Measurements from ENCODE around the gene PCDHGB6. TPM values are rescaled to one million over a fixed set of nuclear protein-coding genes. Genes with fewer than 3 reads are reported as not detected.

PCDHGB6 gene
- total and polyA plus RNA-seq, 2 donors (not counting 3 experiments of a cell fraction or from before 2014, with no cell fraction given) = 2.3 to 4.8 TPM

GRCh38 chr5:141366016-141366896, 41.6 kb upstream of the PCDHGB6 start:
- Histone ChIP-seq H2AFZ (ENCODE audit: low read depth, low read length) (no peak overlapping the region), H3K4me3 (replicated peaks in 1 of 3; ENCODE audit: insufficient read depth in 1 of 3, low read depth in 1 of 3, low read length in 3 of 3) (no peak overlapping the region), H3K27me3 (ENCODE audit: control insufficient read depth in 2 of 2, insufficient read depth in 2 of 2, low read length in 2 of 2) (peaks cover 52 to 90% of the 10 kb centered on the region in 2 experiments), H3K9ac (replicated peaks; ENCODE audit: extremely low read depth, insufficient read depth, low read length) (no peak overlapping the region), H3K4me1 (ENCODE audit: control insufficient read depth, extremely low read depth, insufficient read depth, low read length) (no peaks in the 10 kb centered on the region), H3K4me2 (ENCODE audit: insufficient read depth, low read length) (no peak overlapping the region), H3K27ac (ENCODE audit: insufficient read depth, low read depth, low read length) (no peak overlapping the region), H3K36me3 (ENCODE audit: control insufficient read depth in 2 of 2, extremely low read depth in 1 of 2, insufficient read depth in 2 of 2, low read length in 2 of 2) (no peaks in the 10 kb centered on the region), H3K9me3 (replicated peaks; ENCODE audit: control insufficient read depth, insufficient read depth, low read length) (peaks cover 2% of the 10 kb centered on the region), H4K20me1 (replicated peaks; ENCODE audit: control insufficient read depth, extremely low read depth, insufficient read depth, low read length) (no peaks in the 10 kb centered on the region), H3K9me1 (replicated peaks; ENCODE audit: control insufficient read depth, extremely low read depth, insufficient read depth, low read length) (no peaks in the 10 kb centered on the region), H3K79me2 (ENCODE audit: control insufficient read depth, insufficient read depth, low read length) (no peaks in the 10 kb centered on the region)
- FAIRE-seq (no peak), DNase-seq (ENCODE audit: low read depth, low spot score) (no peak)
- dilution Hi-C loops (cut with MboI; ENCODE audit: extremely low pct_ligation_motif_present, low sequenced_read_pairs) (no loop called here), intact Hi-C loops (cut with micrococcal nuclease) (no loop called here)
- no TSS peak for BruUV-seq (replicated peaks)
- ChIA-PET CTCF (interaction anchor here (0.8 to 1.3 kb wide), 2 partner anchors 22 to 36 kb away, joined by 3 read pairs; partner anchors contain the start of genes PCDHGA1 and PCDHGA3), POLR2A (no interaction called here)
- TF ChIP-seq MAX (IDR thresholded peaks at IDR 0.05; ENCODE audit: insufficient read depth, insufficient read length) (no peak), EZH2 (IDR thresholded peaks at IDR 0.05; ENCODE audit: borderline replicate concordance, low read depth, low read length, severe bottlenecking) (peak; percentile 39)

DNA sequence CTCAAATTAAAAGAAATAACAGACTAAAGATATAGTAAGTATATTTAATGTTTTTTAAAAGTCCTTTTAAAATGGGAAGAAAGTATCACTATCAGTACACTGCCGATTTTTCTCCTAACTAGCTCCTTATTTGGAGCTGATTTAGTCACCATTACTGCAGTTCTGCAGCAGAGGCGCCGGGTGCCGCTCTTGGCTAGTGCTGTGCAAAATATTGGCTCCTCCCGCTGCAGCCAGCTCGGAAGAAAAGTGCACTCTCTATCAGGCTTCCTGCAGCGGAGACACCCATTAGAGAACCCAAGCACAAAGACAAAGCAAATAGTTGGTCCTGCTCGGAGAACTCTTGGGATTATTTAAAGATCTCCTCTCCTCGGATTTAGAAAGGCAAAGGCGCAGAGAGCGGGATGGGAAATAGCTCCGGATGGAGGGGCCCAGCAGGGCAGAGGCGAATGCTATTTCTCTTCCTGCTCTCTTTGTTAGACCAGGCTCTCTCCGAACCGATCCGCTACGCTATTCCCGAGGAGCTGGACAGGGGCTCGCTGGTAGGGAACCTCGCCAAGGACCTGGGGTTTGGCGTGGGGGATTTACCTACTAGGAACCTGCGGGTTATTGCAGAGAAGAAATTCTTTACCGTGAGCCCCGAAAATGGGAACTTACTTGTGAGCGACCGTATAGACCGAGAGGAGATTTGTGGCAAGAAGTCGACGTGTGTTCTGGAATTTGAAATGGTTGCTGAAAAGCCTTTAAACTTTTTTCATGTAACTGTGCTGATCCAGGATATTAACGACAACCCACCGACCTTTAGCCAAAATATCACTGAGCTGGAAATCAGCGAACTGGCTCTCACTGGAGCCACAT, 37.6 kb upstream of the PCDHGB6 start, which contains the start of gene PCDHGB3:
Gene PCDHGB3 (plus strand): TSS at position 249 of the 855 bp plus-strand sequence. CDS start 153 bp downstream, at position 402.
- ChIA-PET POLR2A (no interaction called here), CTCF (interaction anchor here (0.5 to 3.5 kb wide), 35 partner anchors 10 to 249 kb away, joined by 3 to 57 read pairs (median 5); partner anchors contain the start of genes DIAPH1, PCDHB14, PCDHB15 and PCDHGA1)
- Histone ChIP-seq H3K4me1 (ENCODE audit: control insufficient read depth, extremely low read depth, insufficient read depth, low read length) (no peaks in the 10 kb centered on the region), H3K79me2 (ENCODE audit: control insufficient read depth, insufficient read depth, low read length) (no peaks in the 10 kb centered on the region), H3K27ac (ENCODE audit: insufficient read depth, low read depth, low read length) (no peak within 1 kb of the TSS), H3K9ac (replicated peaks; ENCODE audit: extremely low read depth, insufficient read depth, low read length) (no peak within 1 kb of the TSS), H3K4me2 (ENCODE audit: insufficient read depth, low read length) (peak within 1 kb of the TSS; percentile 45), H3K4me3 (replicated peaks in 1 of 3; ENCODE audit: insufficient read depth in 1 of 3, low read depth in 1 of 3, low read length in 3 of 3) (peak within 1 kb of the TSS in 1 of 3 experiments; percentile 23), H4K20me1 (replicated peaks; ENCODE audit: control insufficient read depth, extremely low read depth, insufficient read depth, low read length) (no peaks in the 10 kb centered on the region), H3K9me3 (replicated peaks; ENCODE audit: control insufficient read depth, insufficient read depth, low read length) (peaks cover under 1% of the 10 kb centered on the region), H2AFZ (ENCODE audit: low read depth, low read length) (no peak within 1 kb of the TSS), H3K9me1 (replicated peaks; ENCODE audit: control insufficient read depth, extremely low read depth, insufficient read depth, low read length) (no peaks in the 10 kb centered on the region), H3K36me3 (ENCODE audit: control insufficient read depth in 2 of 2, extremely low read depth in 1 of 2, insufficient read depth in 2 of 2, low read length in 2 of 2) (no peaks in the 10 kb centered on the region), H3K27me3 (ENCODE audit: control insufficient read depth in 2 of 2, insufficient read depth in 2 of 2, low read length in 2 of 2) (peaks cover 40 to 91% of the 10 kb centered on the region in 2 experiments)
- TF ChIP-seq, protein P1, sequence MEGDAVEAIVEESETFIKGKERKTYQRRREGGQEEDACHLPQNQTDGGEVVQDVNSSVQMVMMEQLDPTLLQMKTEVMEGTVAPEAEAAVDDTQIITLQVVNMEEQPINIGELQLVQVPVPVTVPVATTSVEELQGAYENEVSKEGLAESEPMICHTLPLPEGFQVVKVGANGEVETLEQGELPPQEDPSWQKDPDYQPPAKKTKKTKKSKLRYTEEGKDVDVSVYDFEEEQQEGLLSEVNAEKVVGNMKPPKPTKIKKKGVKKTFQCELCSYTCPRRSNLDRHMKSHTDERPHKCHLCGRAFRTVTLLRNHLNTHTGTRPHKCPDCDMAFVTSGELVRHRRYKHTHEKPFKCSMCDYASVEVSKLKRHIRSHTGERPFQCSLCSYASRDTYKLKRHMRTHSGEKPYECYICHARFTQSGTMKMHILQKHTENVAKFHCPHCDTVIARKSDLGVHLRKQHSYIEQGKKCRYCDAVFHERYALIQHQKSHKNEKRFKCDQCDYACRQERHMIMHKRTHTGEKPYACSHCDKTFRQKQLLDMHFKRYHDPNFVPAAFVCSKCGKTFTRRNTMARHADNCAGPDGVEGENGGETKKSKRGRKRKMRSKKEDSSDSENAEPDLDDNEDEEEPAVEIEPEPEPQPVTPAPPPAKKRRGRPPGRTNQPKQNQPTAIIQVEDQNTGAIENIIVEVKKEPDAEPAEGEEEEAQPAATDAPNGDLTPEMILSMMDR (IDR thresholded peaks at IDR 0.05; ENCODE audit: extremely low read depth in 1 of 2, insufficient read depth in 1 of 2, low read depth in 1 of 2, low read length in 2 of 2) = peak in 1 of 2 donors; percentile 24
- no peak for TF ChIP-seq POLR2A (IDR thresholded peaks at IDR 0.05; ENCODE audit: low read depth, low read length)
- dilution Hi-C loops (cut with MboI; ENCODE audit: extremely low pct_ligation_motif_present, low sequenced_read_pairs) (no loop called here), intact Hi-C loops (cut with micrococcal nuclease) (loop anchor here (1.0 to 5.0 kb wide), 2 partner anchors 52 to 191 kb away; partner anchors contain the start of gene PCDHGA11)
- FAIRE-seq (no peak), DNase-seq (ENCODE audit: low read depth, low spot score) (peak; percentile 40)
- TSS peak; percentile 11 for BruUV-seq (replicated peaks)
